Hippocampal formation (tissue), 2 donors: ENCODE data around the gene RAB3B.
"Not testable (repeated sequence)": the region's sequence is repeated elsewhere in the genome, so short reads cannot be mapped to it uniquely, and the experiment has no call there.

Experiments used
- DNase-seq, 2 donors: peaks; one replicate each; lab custom pipeline; 2025; lab: John Stamatoyannopoulos, UW

Gene RAB3B

DNA sequence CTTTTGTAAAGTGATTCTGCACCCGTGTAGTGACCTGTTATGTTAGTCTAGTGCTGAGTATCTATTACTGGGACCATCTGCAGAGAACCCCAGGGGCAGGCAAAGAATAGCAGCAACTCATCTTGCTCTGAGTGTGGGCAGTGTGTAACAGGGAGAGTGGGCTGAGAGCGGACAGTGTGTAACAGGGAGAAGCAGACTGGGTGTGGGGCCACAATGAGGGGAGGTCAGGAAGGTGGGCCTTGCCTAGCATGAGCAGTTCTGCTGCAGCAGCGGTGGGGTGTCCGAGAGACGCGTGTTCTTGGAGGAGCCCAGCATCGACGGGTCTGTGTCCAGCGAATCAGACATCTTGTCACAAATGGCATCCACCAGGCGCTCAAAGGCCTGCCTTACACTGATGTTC, 70.8 kb downstream of the RAB3B start:
- DNase-seq = no peak

GRCh38 chr1:51916587-51917405, 73.7 kb downstream of the RAB3B start:
- no peak for DNase-seq

GRCh38 chr1:51915951-51916350, 74.5 kb downstream of the RAB3B start:
- DNase-seq = no peak

DNA sequence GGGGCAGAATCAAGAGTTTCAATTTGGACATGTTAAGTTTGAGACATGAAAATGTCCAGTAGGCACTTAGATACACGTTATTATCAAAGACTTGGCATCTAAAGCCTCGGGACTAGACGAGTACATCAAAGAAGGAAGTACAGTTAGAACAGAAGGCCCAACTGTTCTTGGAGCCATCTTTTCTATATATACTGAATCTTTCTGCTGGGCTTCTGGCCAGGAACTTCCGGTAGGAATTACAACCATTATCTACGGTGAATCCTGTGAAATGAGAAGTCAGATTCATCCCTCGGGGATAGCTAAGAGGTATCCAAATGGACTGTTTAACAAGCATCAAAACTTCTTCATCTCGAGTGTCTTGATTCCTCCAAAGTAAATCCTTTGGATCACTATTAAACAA, 77.6 kb downstream of the RAB3B start:
- no peak for DNase-seq

- no peak for DNase-seq
These were observed 80.1 kb downstream of the RAB3B start for GRCh38 chr1:51910221-51911000.

DNA sequence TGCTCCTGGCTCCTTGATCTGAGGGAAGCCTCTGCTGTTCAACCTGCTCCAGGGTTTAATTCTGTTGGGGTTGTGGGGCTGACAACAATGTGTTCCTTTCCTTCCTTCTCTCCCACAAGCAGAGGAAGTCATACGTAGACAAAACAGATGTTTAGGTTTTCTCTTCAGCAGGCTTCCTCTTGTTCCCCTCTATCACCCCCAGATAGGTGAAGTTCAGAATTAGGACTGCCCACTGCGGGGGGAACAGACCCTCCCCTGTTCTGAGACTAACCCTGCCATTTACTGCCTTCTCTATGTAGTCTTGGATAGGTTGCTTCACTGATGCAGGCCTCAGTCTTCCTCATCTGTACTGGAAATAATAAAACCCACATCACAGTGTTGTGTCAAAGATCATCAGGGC, 82.0 kb downstream of the RAB3B start:
- no peak for DNase-seq

DNA sequence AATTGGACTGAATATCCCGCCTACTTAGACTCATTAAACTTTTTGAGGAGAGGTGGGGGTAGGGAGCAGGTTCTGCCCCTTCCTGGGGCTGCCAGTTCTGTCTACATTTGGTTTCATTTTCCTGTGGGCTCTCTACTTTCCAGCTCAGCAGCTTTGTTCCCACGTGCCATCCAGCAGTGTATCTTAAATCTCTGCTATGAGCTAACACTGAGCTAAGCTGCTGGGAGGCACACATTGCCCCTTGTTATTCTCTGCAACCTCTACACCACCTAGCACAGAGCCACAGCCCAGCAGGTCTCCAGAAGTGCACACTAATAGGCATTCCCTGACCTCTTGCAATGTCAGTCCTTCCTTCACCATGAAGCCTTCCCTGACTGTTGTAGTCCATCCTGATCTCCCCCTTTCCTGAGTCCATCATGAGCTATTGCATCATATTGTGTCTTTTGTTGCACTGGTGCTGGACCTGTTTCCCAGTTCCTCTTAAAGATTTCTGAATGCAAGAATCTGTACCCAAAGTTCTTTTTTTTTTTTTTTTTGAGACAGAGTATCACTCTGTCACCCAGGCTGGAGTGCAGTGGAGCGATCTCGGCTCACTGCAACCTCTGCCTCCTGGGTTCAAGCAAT, 83.3 kb downstream of the RAB3B start:
- DNase-seq = no peak

DNA sequence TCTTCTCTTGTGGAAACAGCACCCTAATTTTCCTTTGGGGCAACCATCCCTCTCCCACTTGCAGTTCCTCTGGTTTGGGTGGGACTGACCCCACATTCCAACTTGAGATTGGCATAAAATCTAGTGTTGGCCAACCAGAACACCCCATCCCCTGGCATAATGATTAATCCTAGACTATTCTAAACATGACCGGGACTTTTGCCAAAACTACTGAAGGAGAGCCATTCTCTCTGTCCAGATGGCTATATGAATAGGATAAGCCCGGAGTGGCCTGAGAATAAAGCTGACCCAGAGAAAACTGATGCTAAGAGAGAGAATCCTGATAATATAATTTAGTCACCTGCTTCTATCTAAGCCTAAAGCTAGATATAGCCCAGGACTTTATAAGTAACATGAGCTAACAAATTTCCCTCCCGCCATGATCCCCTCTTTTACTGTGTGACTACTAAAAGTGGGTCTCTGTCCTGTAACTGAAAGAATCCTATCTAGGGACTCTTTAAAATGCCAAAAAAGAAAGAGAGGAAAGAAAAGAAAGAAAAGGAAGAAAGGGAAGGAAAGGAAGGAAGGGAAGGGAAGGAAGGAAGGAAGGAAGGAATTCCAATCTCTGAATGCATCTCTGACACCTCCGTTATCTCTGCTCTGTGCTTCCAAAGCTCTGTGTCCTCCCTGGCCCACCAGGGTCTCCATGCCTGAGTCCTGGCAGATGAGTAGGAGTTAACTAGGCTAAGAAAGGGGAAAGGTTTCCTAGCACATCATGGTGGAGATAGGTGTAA, 84.0 kb downstream of the RAB3B start:
- peak in 1 of 2 donors; percentile 29 for DNase-seq

DNA sequence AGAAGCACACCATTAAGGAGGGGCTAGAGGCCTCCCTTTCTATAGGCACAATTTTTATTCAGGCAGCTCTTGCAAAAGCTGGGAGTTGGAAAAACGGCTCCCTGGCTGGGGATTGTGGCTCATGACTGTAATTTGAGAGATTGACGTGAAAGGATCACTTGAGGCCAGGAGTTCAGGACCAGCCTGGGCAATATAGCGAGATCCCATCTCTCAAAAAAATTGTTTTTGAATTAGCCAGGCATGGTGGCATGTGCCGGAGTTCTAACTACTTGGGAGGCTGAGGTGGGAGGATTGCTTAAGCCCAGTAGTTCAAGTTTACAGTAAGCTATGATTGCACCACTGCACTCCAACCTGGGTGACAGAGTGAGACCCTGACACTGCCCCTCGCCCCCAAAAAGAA, 88.0 kb downstream of the RAB3B start:
- DNase-seq = no peak

DNA sequence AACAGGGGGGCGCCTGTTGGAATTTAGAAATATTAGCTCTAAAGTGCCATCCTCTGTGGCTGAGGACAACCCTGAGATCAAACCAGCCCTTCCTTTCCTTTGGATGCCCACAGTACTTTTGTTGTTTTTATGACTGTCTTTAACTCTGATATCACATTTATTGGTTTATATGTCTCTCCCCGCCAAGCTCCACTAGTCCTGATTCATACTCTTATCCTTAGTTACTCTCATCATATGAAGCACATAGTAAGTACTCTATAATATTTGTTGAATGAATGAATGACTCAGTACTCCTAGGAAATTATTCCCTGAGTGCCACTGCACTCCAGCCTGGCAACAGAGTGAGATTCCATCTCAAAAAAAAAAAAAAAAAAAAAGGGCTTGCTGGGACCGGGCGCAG, 89.3 kb downstream of the RAB3B start:
- no peak for DNase-seq

- no peak for DNase-seq
These were observed 91.5 kb downstream of the RAB3B start for GRCh38 chr1:51899022-51899421.

DNA sequence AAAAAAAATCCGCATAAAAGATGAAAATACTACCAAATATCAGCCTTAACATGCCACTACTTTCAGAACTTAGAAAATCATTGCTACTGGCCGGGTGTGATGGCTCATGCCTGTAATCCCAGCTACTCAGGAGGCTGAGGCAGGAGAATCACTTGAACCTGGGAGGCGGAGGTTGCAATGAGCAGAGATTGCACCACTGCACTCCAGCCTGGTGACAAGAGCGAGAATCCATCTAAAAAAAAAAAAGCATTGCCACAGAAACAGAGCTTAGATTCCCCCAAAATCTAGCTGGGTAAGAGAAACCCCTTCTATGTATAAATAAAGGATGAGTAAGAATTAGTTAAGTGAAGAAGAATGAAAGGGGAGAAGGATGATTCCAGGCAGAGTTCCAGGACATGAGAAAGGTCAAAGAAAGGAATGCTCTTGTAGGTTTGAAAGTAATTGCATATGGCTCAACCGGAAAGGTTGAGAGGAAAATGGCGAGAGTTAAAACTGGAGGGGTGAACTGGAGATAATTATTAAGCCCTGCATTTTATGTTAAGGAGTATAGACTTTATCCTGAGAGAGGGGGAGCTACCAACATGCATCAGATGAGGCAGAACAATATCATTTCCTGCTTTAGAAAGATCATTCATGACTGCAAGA, 92.3 kb downstream of the RAB3B start:
- no peak for DNase-seq

GRCh38 chr1:51897699-51898031, 92.8 kb downstream of the RAB3B start:
- DNase-seq = no peak

DNA sequence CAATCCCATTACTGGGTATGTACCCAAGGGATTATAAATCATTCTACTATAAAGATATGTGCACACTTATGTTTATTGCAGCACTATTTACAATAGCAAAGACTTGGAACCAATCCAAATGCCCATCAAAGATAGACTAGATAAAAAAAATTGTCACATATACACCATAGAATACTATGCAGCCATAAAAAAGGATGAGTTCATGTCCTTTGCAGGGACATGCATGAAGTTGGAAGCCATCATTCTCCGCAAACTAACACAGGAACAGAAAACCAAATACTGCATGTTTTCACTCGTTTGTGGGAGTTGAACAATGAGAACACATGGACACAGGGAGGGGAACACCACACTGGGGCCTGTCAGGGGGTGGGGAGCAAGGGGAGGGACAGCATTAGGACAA, 95.8 kb downstream of the RAB3B start:
- not testable (repeated sequence) for DNase-seq

DNA sequence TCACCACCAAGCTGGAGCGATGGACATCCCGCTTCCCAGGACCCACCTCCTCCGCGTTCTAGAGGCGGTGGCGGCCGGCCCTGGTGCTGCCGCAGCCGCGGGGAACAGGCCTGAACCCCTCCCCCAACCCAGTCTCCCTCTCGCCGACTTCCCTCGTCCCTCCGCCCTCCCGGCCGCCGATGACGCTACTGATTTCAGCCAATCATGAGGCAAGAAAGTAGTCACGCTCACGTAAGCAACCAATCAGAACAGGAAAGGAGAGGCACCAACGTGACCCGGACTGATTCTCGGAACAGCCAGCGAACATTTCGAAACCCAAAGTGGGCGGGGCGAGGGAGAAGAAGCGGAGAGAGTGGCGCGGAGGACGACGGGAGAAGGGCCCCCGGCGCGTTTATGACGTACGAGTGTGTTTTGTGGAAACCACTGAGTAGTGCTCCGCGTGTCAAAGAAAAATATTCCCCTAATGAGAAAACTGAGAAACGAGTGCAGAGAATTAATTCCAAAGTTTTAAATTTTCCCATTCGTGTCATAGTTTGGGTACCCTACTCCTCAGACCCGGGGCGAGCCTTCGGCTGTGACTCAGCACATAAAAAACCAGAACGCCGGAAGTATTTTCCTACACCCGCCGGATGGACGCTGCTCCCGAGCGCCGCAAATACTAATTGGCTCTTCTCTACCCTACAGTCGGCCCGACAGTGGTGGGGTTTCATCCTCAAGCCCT, 111.7 kb downstream of the RAB3B start, which contains the start of gene NRDC:
Gene NRDC (minus strand): TSS at position 112 of the 721 bp plus-strand sequence. CDS start 112 bp downstream, outside the sequence.
- peak; percentile 99 for DNase-seq

DNA sequence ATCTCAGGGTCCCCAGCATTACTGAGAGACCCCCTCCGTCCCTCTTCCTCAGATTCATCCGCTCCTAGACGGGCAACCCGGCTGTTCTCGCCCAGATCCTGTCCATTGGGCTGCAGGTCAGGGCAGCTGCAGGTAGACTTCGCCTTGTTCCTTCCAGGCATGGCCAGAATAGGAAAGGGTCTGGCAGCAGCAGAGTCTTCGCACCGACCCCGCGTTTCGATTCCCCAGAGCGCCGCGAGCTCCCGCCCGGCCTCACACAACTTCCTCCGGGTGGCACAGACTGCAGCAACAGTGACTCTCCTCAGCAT, 112.2 kb downstream of the RAB3B start:
- DNase-seq = no peak

DNA sequence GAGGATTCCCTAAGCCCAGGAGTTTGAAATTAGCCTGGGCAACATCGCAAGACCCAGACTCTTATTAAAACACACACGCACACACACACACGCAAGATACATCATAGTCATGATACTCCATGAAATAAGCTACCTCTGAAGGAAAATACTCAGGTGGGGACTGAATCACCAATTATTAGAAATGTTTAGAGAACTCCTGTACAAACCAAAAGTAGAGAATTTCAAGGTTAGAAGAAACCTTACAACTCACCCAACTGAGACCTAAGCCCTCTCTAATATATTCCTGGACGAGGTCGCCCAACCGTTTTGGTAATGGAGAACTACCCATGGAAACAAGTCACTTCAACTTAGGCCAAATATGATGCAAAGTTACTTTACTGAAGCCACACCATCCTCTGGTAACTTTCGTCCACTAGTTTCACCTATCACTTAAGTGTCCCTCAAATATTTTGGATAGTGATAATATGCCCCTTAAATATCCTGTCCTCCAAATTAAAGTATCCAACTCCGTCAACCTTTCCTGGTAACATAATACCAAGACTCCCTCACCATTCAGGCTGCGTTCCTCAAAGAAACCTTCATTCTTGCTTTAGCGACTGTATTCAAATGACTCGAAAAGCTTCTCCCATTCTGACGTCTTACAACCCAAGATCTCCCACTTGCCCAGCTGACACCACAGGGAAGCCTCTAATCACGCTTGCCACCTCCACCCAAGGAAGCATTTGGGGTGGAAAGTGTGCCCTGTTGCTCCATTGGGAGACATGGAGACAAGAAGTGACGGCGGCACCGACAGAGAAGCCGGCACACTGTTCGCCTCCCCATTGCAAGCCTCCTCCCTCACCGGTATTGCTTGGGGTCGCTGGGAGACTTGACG, 112.8 kb downstream of the RAB3B start:
- peak in 1 of 2 donors; percentile 5 for DNase-seq

DNA sequence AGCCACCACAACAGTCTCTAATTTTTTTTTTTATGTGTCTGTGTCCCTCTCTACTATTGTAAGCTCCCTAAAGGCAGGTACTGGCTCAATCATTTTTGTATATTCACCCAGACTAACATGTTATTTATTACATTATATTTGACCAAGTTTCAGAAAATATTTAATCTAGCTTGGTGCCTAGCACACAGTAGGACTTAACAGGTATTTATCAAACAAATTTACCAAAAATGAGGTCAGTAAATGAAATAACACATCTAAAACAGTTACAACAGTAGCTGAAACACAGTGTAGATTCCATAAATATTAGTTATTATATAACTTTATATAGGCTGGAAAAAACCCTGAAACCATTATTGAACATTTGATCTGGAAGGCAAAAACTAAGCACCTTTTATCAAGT, 114.7 kb downstream of the RAB3B start:
- no peak for DNase-seq

DNA sequence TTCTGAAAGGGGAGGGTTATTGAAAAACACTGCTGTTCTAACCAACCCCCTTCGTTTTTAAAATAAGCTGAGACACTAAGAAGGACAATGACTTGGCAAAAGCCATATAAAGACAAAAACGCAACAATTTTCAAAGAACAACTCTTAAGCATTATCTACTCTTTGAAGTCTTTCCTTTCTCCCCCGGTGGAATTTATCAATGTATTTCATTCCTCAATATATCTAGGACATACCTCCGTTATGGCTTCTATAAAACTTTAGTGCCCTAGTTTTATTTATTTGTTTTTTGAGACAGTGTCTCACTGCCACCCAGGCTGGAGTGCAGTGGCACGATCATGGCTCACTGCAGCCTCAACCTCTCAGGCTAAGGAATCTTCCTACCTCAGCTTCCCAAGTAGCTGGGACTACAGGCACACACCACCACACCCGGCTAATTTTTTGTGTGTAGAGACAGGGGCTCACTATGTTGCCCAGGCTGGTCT, 115.2 kb downstream of the RAB3B start:
- no peak for DNase-seq

- not testable (repeated sequence) for DNase-seq
These were observed 117.2 kb downstream of the RAB3B start for GRCh38 chr1:51873270-51873669.
